ENCODE measurements around the gene UGGT2. TPM values are rescaled to one million over a fixed set of nuclear protein-coding genes. Genes with fewer than 3 reads are reported as not detected.
A peak's percentile ranks its signal among the peaks of the same experiment; 100 is the strongest.
"Not testable (repeated sequence)": the region's sequence is repeated elsewhere in the genome, so short reads cannot be mapped to it uniquely, and the experiment has no call there.

UGGT2 gene
- total RNA-seq, 1 experiment from 2014 or later: 14.5 TPM

GRCh38 chr13:95858286-95859075 is 194.7 kb downstream of the UGGT2 start:
- H3K36me3 ChIP-seq (replicated peaks; ENCODE audit: control insufficient read depth, insufficient read depth, low read length): no peaks in the 10 kb centered on the region
- H3K4me3 ChIP-seq (ENCODE audit: insufficient read depth, low read depth, low read length): no peak overlapping the region
- H3K27me3 ChIP-seq (ENCODE audit: control insufficient read depth, insufficient read depth, low read length): no peaks in the 10 kb centered on the region
- DNase-seq: no peak

- not testable (repeated sequence) for DNase-seq; H3K4me3 ChIP-seq (ENCODE audit: insufficient read depth, low read depth, low read length)
Observed at GRCh38 chr13:95845656-95846055, 207.5 kb downstream of the UGGT2 start.

GRCh38 chr13:95842898-95843297 is 210.3 kb downstream of the UGGT2 start:
- Histone ChIP-seq H3K36me3 (replicated peaks; ENCODE audit: control insufficient read depth, insufficient read depth, low read length) (no peaks in the 10 kb centered on the region), H3K27me3 (ENCODE audit: control insufficient read depth, insufficient read depth, low read length) (no peaks in the 10 kb centered on the region), H3K4me3 (ENCODE audit: insufficient read depth, low read depth, low read length) (no peak overlapping the region)
- DNase-seq: no peak

More at GRCh38 chr13:95845656-95846055, 207.5 kb downstream of the UGGT2 start:
- H3K36me3 ChIP-seq (replicated peaks; ENCODE audit: control insufficient read depth, insufficient read depth, low read length); H3K27me3 ChIP-seq (ENCODE audit: control insufficient read depth, insufficient read depth, low read length): not testable (repeated sequence)

GRCh38 chr13:95841894-95842293 is 211.3 kb downstream of the UGGT2 start:
- Histone ChIP-seq H3K27me3 (ENCODE audit: control insufficient read depth, insufficient read depth, low read length) (no peaks in the 10 kb centered on the region), H3K36me3 (replicated peaks; ENCODE audit: control insufficient read depth, insufficient read depth, low read length) (no peaks in the 10 kb centered on the region), H3K4me3 (ENCODE audit: insufficient read depth, low read depth, low read length) (no peak overlapping the region)
- no peak for DNase-seq

- H3K36me3 ChIP-seq (replicated peaks; ENCODE audit: control insufficient read depth, insufficient read depth, low read length): no peaks in the 10 kb centered on the region
- DNase-seq: peak; percentile 59
Observed at GRCh38 chr13:95834134-95834765, 219.0 kb downstream of the UGGT2 start.

GRCh38 chr13:95833719-95834118 is 219.5 kb downstream of the UGGT2 start:
- DNase-seq: no peak
- H3K27me3 ChIP-seq (ENCODE audit: control insufficient read depth, insufficient read depth, low read length): no peaks in the 10 kb centered on the region
- no peaks in the 10 kb centered on the region for H3K36me3 ChIP-seq (replicated peaks; ENCODE audit: control insufficient read depth, insufficient read depth, low read length)
- no peak overlapping the region for H3K4me3 ChIP-seq (ENCODE audit: insufficient read depth, low read depth, low read length)

More at GRCh38 chr13:95834134-95834765, 219.0 kb downstream of the UGGT2 start:
- H3K27me3 ChIP-seq (ENCODE audit: control insufficient read depth, insufficient read depth, low read length): no peaks in the 10 kb centered on the region
- H3K4me3 ChIP-seq (ENCODE audit: insufficient read depth, low read depth, low read length): no peak overlapping the region

GRCh38 chr13:95833126-95833525 is 220.1 kb downstream of the UGGT2 start:
- H3K4me3 ChIP-seq (ENCODE audit: insufficient read depth, low read depth, low read length): no peak overlapping the region

GRCh38 chr13:95822303-95822702 is 230.9 kb downstream of the UGGT2 start:
- Histone ChIP-seq H3K36me3 (replicated peaks; ENCODE audit: control insufficient read depth, insufficient read depth, low read length) (no peaks in the 10 kb centered on the region), H3K27me3 (ENCODE audit: control insufficient read depth, insufficient read depth, low read length) (no peaks in the 10 kb centered on the region), H3K4me3 (ENCODE audit: insufficient read depth, low read depth, low read length) (no peak overlapping the region)
- DNase-seq: no peak

More at GRCh38 chr13:95833126-95833525, 220.1 kb downstream of the UGGT2 start:
- DNase-seq: no peak
- Histone ChIP-seq H3K36me3 (replicated peaks; ENCODE audit: control insufficient read depth, insufficient read depth, low read length) (no peaks in the 10 kb centered on the region), H3K27me3 (ENCODE audit: control insufficient read depth, insufficient read depth, low read length) (no peaks in the 10 kb centered on the region)

- no peak for DNase-seq
- no peak overlapping the region for H3K4me3 ChIP-seq (ENCODE audit: insufficient read depth, low read depth, low read length)
- no peaks in the 10 kb centered on the region for H3K36me3 ChIP-seq (replicated peaks; ENCODE audit: control insufficient read depth, insufficient read depth, low read length)
- no peaks in the 10 kb centered on the region for H3K27me3 ChIP-seq (ENCODE audit: control insufficient read depth, insufficient read depth, low read length)
Observed at GRCh38 chr13:95814495-95814894, 238.7 kb downstream of the UGGT2 start.

GRCh38 chr13:95813139-95813538 is 240.1 kb downstream of the UGGT2 start:
- H3K36me3 ChIP-seq (replicated peaks; ENCODE audit: control insufficient read depth, insufficient read depth, low read length): no peaks in the 10 kb centered on the region
- DNase-seq: no peak
- H3K4me3 ChIP-seq (ENCODE audit: insufficient read depth, low read depth, low read length): no peak overlapping the region
- no peaks in the 10 kb centered on the region for H3K27me3 ChIP-seq (ENCODE audit: control insufficient read depth, insufficient read depth, low read length)

- Histone ChIP-seq H3K27me3 (ENCODE audit: control insufficient read depth, insufficient read depth, low read length) (no peaks in the 10 kb centered on the region), H3K4me3 (ENCODE audit: insufficient read depth, low read depth, low read length) (no peak overlapping the region), H3K36me3 (replicated peaks; ENCODE audit: control insufficient read depth, insufficient read depth, low read length) (no peaks in the 10 kb centered on the region)
- DNase-seq: no peak
Observed at GRCh38 chr13:95809429-95809828, 243.8 kb downstream of the UGGT2 start.

GRCh38 chr13:95805921-95806320 is 247.3 kb downstream of the UGGT2 start:
- no peaks in the 10 kb centered on the region for H3K27me3 ChIP-seq (ENCODE audit: control insufficient read depth, insufficient read depth, low read length)

GRCh38 chr13:95801825-95802224 is 251.4 kb downstream of the UGGT2 start:
- DNase-seq: no peak
- H3K4me3 ChIP-seq (ENCODE audit: insufficient read depth, low read depth, low read length): no peak overlapping the region
- no peaks in the 10 kb centered on the region for H3K27me3 ChIP-seq (ENCODE audit: control insufficient read depth, insufficient read depth, low read length)
- H3K36me3 ChIP-seq (replicated peaks; ENCODE audit: control insufficient read depth, insufficient read depth, low read length): no peaks in the 10 kb centered on the region

More at GRCh38 chr13:95805921-95806320, 247.3 kb downstream of the UGGT2 start:
- no peak for DNase-seq
- H3K4me3 ChIP-seq (ENCODE audit: insufficient read depth, low read depth, low read length): no peak overlapping the region
- H3K36me3 ChIP-seq (replicated peaks; ENCODE audit: control insufficient read depth, insufficient read depth, low read length): no peaks in the 10 kb centered on the region

GRCh38 chr13:95800436-95800835 is 252.8 kb downstream of the UGGT2 start:
- no peak for DNase-seq
- no peaks in the 10 kb centered on the region for H3K36me3 ChIP-seq (replicated peaks; ENCODE audit: control insufficient read depth, insufficient read depth, low read length)

GRCh38 chr13:95797016-95797415 is 256.2 kb downstream of the UGGT2 start:
- no peak overlapping the region for H3K4me3 ChIP-seq (ENCODE audit: insufficient read depth, low read depth, low read length)
- no peaks in the 10 kb centered on the region for H3K27me3 ChIP-seq (ENCODE audit: control insufficient read depth, insufficient read depth, low read length)
- H3K36me3 ChIP-seq (replicated peaks; ENCODE audit: control insufficient read depth, insufficient read depth, low read length): no peaks in the 10 kb centered on the region
- DNase-seq: no peak

More at GRCh38 chr13:95800436-95800835, 252.8 kb downstream of the UGGT2 start:
- H3K4me3 ChIP-seq (ENCODE audit: insufficient read depth, low read depth, low read length): no peak overlapping the region
- H3K27me3 ChIP-seq (ENCODE audit: control insufficient read depth, insufficient read depth, low read length): no peaks in the 10 kb centered on the region
